DMS153 treated with DMSO at 0.1 percent for 48 hours (cell line): ENCODE data around the gene TACR1.

Experiments
- DNase-seq: peaks from one replicate; lab custom pipeline; 2025; ENCODE audit not compliant: unreplicated experiment; lab: John Stamatoyannopoulos, UW

TACR1 gene

DNA sequence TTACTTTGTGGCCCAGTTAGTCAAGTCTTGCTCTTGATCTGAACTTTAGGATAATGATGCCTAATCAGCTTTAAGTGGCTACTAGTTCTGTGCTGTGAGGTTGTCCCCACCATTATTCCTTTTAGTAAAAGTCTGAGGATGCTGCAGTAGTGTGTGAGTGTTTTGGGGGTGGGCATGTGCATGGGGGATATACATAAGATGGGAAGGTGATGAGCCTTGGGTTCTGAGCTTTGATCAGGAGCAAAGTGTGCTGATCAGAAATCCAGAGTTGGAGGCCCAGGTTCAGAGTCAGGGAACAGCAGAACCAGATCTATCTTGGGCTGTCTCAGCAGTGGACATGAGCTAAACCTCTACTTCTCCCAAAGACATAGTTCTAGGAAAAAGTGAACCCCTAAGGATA is 174.1 kb downstream of the TACR1 start:
- no peak for DNase-seq

- no peak for DNase-seq
These were observed 175.5 kb downstream of the TACR1 start for GRCh38 chr2:75023666-75024455.

DNA sequence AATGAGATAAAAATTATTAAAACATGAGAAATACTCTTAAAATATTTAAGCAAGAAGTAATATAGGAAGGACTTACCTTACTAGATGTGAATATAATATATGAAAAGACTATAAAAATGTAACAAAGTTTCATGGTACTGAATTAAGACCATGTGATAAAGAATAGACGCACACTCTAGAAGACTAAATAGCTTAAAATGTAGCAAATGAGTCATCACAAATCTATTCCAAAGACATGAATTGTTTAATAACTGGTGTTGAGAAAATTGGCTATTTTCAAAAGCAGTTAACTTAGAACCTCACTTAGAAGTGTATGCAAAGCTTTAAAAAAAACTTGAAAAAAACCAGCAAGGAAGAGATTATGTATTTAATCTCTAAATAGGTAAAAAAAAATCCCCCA is 176.8 kb downstream of the TACR1 start:
- no peak for DNase-seq

DNA sequence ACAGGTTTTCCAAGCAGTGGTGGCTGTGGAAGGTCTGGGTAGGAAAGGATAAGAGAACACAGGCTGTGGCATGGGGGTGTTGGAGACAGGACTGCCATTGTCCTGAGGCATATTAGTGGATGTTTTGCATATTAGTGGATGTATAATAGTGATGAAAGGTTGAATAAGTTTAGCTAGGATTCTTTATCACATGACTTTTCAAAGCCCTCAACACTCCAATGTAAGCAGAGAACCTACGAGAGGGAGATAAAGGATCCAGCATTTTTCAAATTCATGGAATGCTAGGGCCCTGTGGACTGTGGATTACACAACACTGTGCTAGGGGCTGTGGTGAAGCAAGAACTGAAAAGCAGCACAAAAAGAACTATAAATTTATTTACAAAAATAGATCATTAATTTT is 177.6 kb downstream of the TACR1 start:
- no peak for DNase-seq

DNA sequence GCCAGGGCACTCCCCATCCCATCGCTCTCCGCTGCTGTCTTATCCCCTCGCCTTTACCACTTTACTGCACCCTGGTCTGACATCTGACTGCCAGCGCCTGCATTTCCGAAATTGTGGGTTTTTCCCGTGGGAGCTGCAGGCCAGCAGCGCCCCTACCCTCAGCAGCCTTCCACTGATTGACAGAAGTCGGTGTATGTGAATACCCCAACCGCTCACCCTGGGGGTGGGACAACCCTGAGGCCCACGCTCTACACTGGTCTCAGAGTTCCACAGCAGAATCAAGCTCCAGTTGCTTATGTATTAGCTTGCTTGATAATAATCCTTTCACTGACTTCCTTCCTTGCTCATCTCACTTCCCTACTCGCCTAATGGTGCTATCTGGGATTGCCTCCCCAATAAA is 178.8 kb downstream of the TACR1 start:
- DNase-seq: no peak

DNA sequence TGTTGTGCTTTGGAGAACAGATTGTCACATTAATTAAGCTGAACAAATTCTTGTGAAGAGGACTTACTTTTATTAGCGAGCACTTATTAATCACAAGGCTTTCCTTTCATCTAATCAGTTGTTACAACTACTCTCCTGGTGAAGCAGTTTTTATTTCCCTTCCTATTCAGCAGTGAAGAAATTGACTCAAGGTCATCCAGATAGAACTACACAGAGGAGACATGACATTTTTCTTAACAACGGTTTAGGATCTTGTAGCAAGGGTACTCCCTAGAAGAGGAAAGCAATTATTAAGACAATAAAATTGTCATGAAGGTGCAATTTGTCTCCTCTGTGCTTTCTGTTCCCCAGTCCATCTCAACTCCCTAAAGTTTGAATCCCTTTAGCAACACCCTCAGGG is 179.5 kb downstream of the TACR1 start:
- DNase-seq: no peak

DNA sequence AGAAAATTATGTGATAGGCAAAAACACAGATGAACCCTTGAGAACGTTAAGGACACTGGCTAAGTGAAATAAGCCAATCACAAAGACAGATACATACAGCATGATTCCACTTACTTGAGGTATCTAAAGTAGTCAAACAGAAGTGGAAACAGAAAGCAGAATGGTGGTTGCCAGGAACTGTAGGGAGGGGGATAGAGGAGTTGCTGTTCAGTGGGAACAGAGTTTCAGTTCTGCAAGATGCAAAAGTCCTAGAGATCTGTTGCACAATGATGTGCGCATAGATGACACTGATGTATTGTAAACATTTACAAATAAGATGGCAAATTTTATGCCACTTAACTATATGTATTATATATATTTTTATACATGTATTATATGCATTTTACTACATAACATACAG is 181.2 kb downstream of the TACR1 start:
- DNase-seq: no peak

DNA sequence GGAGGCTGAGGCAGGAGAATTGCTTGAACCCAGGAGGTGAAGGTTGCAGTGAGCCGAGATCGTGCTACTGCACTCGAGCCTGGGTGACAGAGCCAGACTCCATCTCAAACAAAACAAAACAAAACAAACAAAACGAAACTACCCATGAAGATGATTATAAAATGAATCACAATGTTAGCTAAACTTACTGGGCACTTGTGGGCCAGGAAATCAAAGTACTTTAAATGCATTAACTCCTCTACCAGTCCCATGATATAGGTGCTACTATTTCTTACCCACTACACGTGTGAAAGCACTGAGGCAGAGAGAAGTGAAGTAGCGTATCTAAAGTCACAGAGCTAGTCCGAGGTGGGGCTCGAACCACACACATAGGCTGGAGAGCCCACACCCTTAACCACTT is 187.2 kb downstream of the TACR1 start:
- DNase-seq: no peak

GRCh38 chr2:75010571-75010970 is 188.7 kb downstream of the TACR1 start:
- no peak for DNase-seq

DNA sequence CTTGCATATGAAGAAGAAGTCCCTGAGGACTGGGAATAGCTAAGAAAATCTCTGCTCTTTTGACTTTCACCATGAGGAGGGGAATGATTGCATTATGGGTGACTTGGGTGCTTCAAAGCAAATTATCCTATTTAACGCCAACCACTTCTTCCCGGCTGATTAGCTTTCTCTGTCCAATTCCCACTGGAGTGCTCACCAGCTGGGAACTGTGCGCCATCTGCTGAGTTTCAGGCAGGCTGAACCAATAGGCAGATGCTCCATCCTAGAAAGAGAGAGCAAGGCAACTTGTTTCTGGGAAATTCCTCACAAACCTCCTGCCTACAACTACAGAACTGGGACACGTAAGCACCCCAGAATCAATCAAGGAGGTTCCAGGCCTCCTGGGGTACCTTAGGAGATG is 191.5 kb downstream of the TACR1 start:
- no peak for DNase-seq

DNA sequence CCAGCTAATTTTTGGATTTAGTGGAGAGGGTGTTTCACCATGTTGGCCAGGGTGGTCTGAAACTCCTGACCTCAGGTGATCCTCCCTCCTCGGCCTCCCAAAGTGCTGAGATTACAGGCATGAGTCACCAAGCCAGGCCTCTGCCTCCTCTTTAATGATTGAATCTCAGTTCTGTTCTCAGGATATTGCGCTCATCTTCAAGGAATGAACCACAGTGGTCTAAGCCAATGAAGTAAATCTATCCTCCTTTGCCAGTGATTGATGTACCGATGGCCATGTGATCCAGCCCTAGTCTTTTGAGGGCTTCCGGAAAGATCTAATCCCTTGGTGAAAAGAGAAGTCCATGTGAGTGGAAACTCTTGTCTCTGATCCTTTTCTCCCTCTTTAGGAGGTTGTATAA is 192.3 kb downstream of the TACR1 start:
- no peak for DNase-seq

- no peak for DNase-seq
These were observed 193.3 kb downstream of the TACR1 start for GRCh38 chr2:75006041-75006440.

GRCh38 chr2:75003773-75004172 is 195.5 kb downstream of the TACR1 start:
- no peak for DNase-seq

- no peak for DNase-seq
These were observed 196.0 kb downstream of the TACR1 start for GRCh38 chr2:75003276-75003675.

DNA sequence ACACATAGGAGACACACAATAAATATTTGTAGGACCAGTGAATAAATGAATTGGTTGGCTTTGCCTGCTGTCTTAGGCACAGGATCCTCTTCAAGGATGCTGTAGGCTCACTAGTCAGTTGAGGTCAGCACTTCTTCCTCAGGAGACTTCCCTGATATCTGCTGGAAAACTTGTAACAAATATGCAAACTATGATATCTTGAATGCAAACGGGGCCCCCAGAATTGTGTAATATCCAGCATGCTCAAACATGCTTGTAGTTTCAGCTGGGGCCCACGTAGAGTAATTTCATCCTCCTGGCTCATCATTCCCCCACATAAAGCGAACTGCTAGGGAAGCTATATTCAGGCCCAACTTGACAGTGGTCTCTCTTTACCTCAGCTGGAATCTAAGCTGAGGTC is 197.3 kb downstream of the TACR1 start:
- DNase-seq: no peak

- no peak for DNase-seq
These were observed 199.9 kb downstream of the TACR1 start for GRCh38 chr2:74999468-74999867.
